ENCODE measurements around the gene ELOVL7.
"Not testable (repeated sequence)": the region's sequence is repeated elsewhere in the genome, so short reads cannot be mapped to it uniquely, and the experiment has no call there.

ELOVL7 gene

GRCh38 chr5:60843936-60844905 lies at the start of gene ELOVL7:
Gene ELOVL7 (minus strand): TSS chr5:60844269. CDS start chr5:60787397, 56,872 bp downstream.
- DNase-seq (ENCODE audit: low read depth in 2 of 2, low spot score in 1 of 2): no peak

DNA sequence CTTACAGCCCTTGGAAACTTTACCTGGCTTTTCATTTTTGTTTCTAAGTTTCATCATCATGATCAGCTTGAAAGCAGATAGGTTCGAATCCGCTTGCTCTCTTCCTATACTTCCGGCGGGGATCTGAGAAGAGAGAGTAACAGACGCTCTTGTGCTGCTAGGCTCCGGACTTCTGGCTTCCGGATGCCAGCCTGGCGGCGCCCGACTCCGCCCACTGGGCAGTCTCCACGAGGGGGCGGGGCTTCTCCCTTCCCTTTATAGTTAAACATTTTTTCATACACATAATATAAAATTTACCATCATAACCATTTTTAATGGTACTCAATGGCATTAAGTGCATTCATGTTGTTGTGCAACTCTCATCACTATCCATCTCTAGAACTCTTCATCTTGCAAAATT lies 49.5 kb upstream of the ELOVL7 start:
- DNase-seq (ENCODE audit: low read depth in 2 of 2, low spot score in 1 of 2): no peak

GRCh38 chr5:60891667-60892066 lies 47.6 kb upstream of the ELOVL7 start:
- no peak for DNase-seq (ENCODE audit: low read depth in 2 of 2, low spot score in 1 of 2)

GRCh38 chr5:60888359-60889061 lies 44.4 kb upstream of the ELOVL7 start:
- DNase-seq (ENCODE audit: low read depth in 2 of 2, low spot score in 1 of 2): no peak

DNA sequence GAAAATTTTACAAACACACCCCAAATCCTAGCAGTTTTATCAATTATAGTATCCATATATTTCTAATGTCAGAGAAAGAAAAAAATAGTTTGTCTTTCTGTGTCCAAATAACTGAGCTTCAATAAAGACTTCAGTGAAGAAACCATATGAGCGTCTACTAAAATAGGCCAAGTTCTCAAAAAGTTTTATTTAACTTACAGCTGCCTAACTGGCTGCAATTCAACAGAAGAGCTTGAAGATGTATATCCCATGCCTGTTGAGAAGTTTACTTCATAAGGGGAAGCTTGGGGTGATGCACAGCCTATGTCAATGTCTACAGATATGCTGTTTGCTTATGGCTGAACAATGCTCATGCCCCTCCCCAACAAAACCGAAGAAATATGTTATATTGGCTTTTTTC lies 43.7 kb upstream of the ELOVL7 start:
- no peak for DNase-seq (ENCODE audit: low read depth in 2 of 2, low spot score in 1 of 2)

GRCh38 chr5:60887096-60887495 lies 43.0 kb upstream of the ELOVL7 start:
- DNase-seq (ENCODE audit: low read depth in 2 of 2, low spot score in 1 of 2): no peak

DNA sequence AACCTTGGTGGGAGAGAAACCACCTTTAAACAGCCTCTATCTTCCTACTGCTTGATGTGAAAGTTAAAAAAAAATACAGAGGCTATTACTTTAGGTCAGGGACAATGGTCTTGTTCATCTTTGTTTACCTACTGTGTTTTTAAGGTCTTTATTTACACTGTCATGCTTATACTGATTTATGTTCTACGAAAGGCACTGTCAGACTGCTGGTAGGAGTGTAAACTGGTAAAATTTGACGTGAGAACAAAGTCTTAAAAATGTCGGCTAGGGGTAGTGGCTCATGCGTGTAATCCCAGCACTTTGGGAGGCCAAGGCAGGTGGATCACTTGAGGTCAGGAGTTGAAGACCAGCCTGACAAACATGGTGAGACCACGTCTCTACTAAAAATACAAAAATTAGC lies 42.1 kb upstream of the ELOVL7 start:
- DNase-seq (ENCODE audit: low read depth in 2 of 2, low spot score in 1 of 2): no peak

GRCh38 chr5:60883229-60883628 lies 39.2 kb upstream of the ELOVL7 start:
- no peak for DNase-seq (ENCODE audit: low read depth in 2 of 2, low spot score in 1 of 2)

- DNase-seq (ENCODE audit: low read depth in 2 of 2, low spot score in 1 of 2): no peak
These were observed 28.8 kb upstream of the ELOVL7 start for GRCh38 chr5:60872892-60873291.

DNA sequence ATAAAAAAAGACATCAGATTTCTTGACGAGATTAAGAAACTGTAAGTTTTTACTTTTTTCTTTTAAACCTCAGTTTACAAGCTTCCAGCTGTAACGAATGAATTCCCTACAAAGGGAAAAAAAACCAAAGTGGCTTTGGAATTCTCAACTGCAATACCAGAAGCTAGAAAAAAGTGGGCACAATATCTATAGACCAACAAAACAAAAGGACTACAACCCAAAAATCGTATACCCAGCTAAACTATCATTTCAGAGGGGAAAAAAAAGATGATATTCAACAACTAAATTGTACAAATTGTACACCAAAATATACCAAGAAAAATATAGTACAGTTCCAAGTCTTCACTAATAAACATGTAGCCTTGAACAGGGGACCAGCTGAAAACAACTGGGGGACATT lies 26.8 kb upstream of the ELOVL7 start:
- no peak for DNase-seq (ENCODE audit: low read depth in 2 of 2, low spot score in 1 of 2)

GRCh38 chr5:60860572-60860971 lies 16.5 kb upstream of the ELOVL7 start:
- DNase-seq (ENCODE audit: low read depth in 2 of 2, low spot score in 1 of 2): not testable (repeated sequence)

DNA sequence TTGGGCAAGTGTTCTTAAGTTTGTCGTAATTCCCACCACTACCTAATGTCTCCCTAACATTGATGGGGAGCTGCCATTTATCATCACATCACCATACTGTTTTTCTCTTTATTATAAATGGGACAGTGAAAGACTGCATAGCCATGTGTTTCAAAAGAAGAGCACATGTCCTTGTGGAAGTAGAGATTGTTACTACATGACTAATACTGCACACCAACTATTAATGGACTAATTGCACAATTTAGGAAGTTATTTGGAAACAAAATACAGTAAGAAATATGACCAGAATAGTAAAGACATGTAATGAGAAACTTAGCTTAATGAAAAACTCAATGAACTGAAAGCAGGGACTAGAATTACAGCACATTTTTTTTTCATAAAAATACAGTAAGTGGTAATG lies 12.0 kb upstream of the ELOVL7 start:
- no peak for DNase-seq (ENCODE audit: low read depth in 2 of 2, low spot score in 1 of 2)

GRCh38 chr5:60852940-60853339 lies 8.9 kb upstream of the ELOVL7 start:
- no peak for DNase-seq (ENCODE audit: low read depth in 2 of 2, low spot score in 1 of 2)

DNA sequence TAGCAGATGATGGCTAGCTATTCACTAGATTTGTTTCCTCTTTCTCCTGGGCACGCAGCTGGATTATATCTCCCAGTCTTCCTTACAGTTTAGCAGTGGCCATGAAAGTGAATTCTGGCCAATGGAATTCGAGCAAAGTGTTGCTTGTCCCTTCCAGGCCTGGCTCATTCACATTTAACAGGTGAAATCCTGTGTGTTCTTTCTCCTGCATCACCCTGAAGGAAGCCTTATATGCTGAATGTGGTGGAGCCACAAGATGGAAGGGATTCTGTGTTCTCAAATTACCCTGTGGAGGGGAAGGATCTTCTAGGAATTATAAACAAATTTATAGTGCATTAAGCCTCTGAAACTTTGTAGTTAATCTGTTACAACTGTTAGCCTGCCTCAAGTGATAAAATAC lies 8.2 kb upstream of the ELOVL7 start:
- DNase-seq (ENCODE audit: low read depth in 2 of 2, low spot score in 1 of 2): no peak

DNA sequence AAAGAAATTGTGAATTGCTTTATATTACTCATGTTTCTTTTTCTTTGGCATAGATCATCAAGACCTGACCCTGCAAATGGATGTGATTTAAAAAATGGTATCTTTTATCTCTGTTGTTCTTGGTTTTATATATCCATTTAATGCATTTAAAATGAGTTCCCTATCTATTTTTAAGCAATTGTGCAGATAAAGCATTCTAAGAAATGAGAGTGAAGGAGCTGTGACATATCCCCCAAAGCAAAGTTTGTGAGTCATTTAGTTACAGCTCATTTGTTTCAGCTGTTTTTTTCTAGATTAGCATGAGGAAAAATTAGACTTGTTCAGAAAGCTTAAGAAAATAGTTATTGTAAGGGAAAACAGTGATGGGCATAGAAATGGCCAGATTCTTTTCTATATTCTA lies 7.6 kb upstream of the ELOVL7 start:
- no peak for DNase-seq (ENCODE audit: low read depth in 2 of 2, low spot score in 1 of 2)

- DNase-seq (ENCODE audit: low read depth in 2 of 2, low spot score in 1 of 2): no peak
These were observed 2.2 kb upstream of the ELOVL7 start for GRCh38 chr5:60846298-60846697.

DNA sequence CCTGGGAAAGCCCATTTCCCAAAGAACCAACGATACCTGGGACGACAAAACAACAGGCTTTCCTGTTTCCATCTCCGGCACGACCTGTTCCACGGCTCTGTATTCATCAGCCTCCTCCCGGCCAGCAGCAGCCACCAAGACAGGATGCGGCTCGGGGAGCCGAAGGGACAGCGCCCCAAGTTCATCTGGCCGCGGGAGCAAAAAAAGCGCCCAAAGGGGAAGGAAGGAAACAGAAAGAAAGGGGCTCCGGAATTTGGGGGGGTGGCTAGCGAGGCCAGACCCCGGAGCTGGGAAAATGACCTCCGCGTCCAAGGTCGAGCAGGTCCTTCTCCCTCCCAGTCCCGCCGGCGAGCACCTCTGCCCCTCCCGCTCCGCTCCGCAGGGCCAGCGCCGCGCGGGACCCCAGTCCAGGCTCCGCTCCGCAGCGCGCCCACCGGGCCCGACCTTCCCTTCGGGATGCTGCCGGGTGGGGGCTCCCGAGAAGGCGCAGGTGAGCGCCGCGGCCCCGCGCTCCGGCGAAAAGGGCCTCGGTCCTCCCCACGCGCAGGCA lies 608 bp downstream of the ELOVL7 start:
- DNase-seq (ENCODE audit: low read depth in 2 of 2, low spot score in 1 of 2): no peak

- DNase-seq (ENCODE audit: low read depth in 2 of 2, low spot score in 1 of 2): no peak
These were observed 1.1 kb downstream of the ELOVL7 start for GRCh38 chr5:60842871-60843385.

GRCh38 chr5:60841361-60841760 lies 2.7 kb downstream of the ELOVL7 start:
- DNase-seq (ENCODE audit: low read depth in 2 of 2, low spot score in 1 of 2): no peak

DNA sequence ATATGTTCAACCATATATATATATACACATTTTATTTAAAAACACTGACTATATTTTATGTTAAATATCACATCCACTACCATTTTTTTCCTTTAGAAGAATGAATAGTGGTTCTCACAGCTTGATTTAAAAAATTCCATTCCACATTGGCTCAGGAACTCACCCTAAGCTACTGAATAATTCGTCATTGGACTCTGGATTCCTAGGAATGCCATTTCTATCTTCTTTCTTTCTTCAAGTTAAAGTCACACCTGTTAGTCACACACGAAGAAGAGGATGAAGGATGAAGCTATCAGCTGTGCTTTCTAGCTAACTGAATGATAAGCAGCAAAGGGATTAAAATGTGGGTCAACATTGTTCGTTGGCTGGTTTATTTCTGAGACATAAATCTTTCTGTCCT lies 7.9 kb downstream of the ELOVL7 start:
- DNase-seq (ENCODE audit: low read depth in 2 of 2, low spot score in 1 of 2): no peak

DNA sequence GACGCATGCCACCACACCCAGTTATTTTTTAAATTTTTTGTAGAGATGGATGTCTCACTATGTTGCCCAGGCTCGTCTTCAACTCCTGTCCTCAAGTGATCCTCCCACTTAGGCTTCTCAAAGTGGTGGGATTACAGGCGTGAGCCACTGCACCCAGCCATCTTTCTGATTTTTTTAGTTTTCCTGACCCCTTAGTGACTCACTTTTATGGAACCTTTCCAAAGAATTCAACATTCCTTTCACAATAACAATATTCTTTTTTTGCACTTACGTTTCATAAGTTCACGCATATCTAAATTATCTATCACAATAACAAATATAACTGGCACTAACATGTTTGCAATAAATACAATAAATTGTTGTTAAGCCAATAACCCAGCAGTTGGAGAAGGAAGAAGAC lies 8.5 kb downstream of the ELOVL7 start:
- DNase-seq (ENCODE audit: low read depth in 2 of 2, low spot score in 1 of 2): no peak

GRCh38 chr5:60833520-60833919 lies 10.5 kb downstream of the ELOVL7 start:
- DNase-seq (ENCODE audit: low read depth in 2 of 2, low spot score in 1 of 2): no peak
